ENCODE data around the gene AOAH. TPM values are rescaled to one million over a fixed set of nuclear protein-coding genes. Genes with fewer than 3 reads are reported as not detected.

AOAH gene
- total and polyA plus RNA-seq, 2 of the 4 experiments (the other 2 are of a cell fraction): not detected

- Histone ChIP-seq H2BK15ac (ENCODE audit: low read depth, low read length) (no peak overlapping the region), H2AK5ac (ENCODE audit: low read depth, low read length) (no peak overlapping the region), H2BK120ac (ENCODE audit: low read depth, low read length) (no peak overlapping the region), H3K36me3 (ENCODE audit: control insufficient read depth, insufficient read depth, low read length) (no peaks in the 10 kb centered on the region), H4K8ac (ENCODE audit: low read depth in 2 of 2, low read length in 2 of 2) (no peak overlapping the region), H3K14ac (replicated peaks; ENCODE audit: low read depth, low read length) (no peak overlapping the region), H3K4me2 (ENCODE audit: low read depth, low read length) (no peak overlapping the region), H3K56ac (ENCODE audit: extremely low read depth, insufficient read depth, low read length) (no peak overlapping the region), H3K79me1 (ENCODE audit: low read depth in 1 of 2, low read length in 2 of 2) (no peaks in the 10 kb centered on the region), H3K9me3 (ENCODE audit: control insufficient read depth, insufficient read depth, low read length) (no peaks in the 10 kb centered on the region), H3K9ac (ENCODE audit: low read depth, low read length) (no peak overlapping the region), H4K91ac (ENCODE audit: insufficient read depth, low read depth, low read length) (no peak overlapping the region), H3K4me1 (ENCODE audit: control insufficient read depth, insufficient read depth, low read length) (no peaks in the 10 kb centered on the region), H4K20me1 (ENCODE audit: insufficient read depth, low read length) (no peaks in the 10 kb centered on the region), H2AFZ (replicated peaks; ENCODE audit: low read length, poor library complexity) (no peak overlapping the region), H3K27me3 (ENCODE audit: control insufficient read depth, insufficient read depth, low read length) (no peaks in the 10 kb centered on the region), H3K27ac (ENCODE audit: insufficient read depth, low read length) (no peak overlapping the region), H3K23ac (ENCODE audit: low read depth, low read length) (no peak overlapping the region), H3K18ac (ENCODE audit: low read depth, low read length) (no peak overlapping the region), H4K5ac (ENCODE audit: low read depth, low read length) (no peak overlapping the region), H3K9me1 (ENCODE audit: insufficient read depth, low read length) (no peaks in the 10 kb centered on the region), H2BK20ac (ENCODE audit: low read depth, low read length) (no peak overlapping the region), H3K4me3 (ENCODE audit: insufficient read depth, low read depth, low read length) (no peak overlapping the region), H3K4ac (ENCODE audit: low read depth, low read length) (no peak overlapping the region), H2BK5ac (ENCODE audit: low read depth, low read length, poor library complexity, severe bottlenecking) (no peak overlapping the region), H2AK9ac (replicated peaks; ENCODE audit: low read depth, low read length, poor library complexity) (no peak overlapping the region)
- ATAC-seq (ENCODE audit: low read depth) (no peak), DNase-seq (no peak)
- no TSS peak for BruUV-seq (replicated peaks)
- intact Hi-C loops (cut with micrococcal nuclease): no loop called here
- in situ Hi-C loops (cut with MboI; ENCODE audit: low sequenced_read_pairs): no loop called here
- ChIA-PET POLR2A (ENCODE audit: unreplicated experiment) (no interaction called here), CTCF (no interaction called here)
- no peak for TF ChIP-seq CTCF (conservative IDR thresholded peaks at IDR 0.05; ENCODE audit: low read depth, low read length)
- TF ChIP-seq SMC3 (IDR thresholded peaks at IDR 0.05; ENCODE audit: low read depth, low read length): no peak
- no peak for TF ChIP-seq USF2 (IDR thresholded peaks at IDR 0.05; ENCODE audit: low read depth, low read length)
- no peak for TF ChIP-seq BHLHE40 (IDR thresholded peaks at IDR 0.05; ENCODE audit: low read depth, low read length)
- no peak for TF ChIP-seq CHD1 (IDR thresholded peaks at IDR 0.05; ENCODE audit: low read depth, low read length)
- no peak for TF ChIP-seq MAFK (IDR thresholded peaks at IDR 0.05; ENCODE audit: low read depth, low read length)
- no peak for TF ChIP-seq MAZ (IDR thresholded peaks at IDR 0.05; ENCODE audit: borderline replicate concordance, low read depth, low read length)
- TF ChIP-seq ELK1 (IDR thresholded peaks at IDR 0.05; ENCODE audit: borderline replicate concordance, low read depth, low read length): no peak
- WGBS, 2 experiments (ENCODE audit: extremely low coverage in 2 of 2, insufficient read length in 1 of 2): no CpG with 5 or more reads among the region's 8 CpGs
- dilution Hi-C loops (cut with HindIII; ENCODE audit: low sequenced_read_pairs, unreplicated experiment): no loop called here
These were observed 31.2 kb upstream of the AOAH start for GRCh38 chr7:36755484-36755883.

Data from IMR-90 (cell line).